ENCODE data around the gene LCE3B.

LCE3B gene

DNA sequence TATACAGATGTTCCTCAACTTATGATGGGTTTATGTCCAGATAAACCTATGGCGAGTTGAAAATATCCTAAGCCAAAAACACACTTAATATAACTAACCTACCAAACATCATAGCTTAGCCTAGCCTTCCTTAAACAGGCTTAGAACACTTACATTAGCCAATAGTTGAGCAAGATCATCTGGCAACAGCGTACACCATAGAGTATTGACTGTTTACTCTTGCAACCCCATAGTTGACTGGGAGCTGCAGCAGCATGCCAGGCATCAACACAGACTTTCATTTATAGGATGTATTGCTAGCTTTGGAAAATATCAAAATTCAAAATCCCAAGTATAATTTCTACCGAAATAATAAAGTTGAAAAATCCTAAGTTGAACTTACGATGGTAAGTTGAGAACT is 44.1 kb downstream of the LCE3B start:
- FAIRE-seq = no peak

DNA sequence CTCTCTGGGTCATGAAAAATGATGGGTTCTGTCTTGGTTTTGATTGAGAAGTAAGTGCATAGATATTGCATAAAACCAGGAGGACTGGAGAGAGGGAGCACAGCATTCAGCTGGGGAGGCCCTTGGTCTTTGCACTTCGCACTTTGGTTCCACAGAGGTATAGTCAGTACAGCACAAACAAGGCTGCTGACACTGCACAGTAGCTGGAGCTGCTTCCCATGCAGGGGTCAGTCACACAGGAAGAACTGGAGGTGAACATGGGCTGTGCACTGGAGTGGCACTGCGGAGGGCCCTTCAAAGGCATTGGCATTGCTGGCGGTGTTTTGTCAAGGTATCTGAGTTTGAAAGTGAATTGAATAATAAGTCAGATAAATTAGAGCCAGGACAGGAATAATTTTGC is 45.0 kb downstream of the LCE3B start:
- no peak for DNase-seq (ENCODE audit: low spot score)
- no peak for FAIRE-seq

More for the DNA sequence above, 44.1 kb downstream of the LCE3B start:
- no peak for DNase-seq (ENCODE audit: low spot score)

DNA sequence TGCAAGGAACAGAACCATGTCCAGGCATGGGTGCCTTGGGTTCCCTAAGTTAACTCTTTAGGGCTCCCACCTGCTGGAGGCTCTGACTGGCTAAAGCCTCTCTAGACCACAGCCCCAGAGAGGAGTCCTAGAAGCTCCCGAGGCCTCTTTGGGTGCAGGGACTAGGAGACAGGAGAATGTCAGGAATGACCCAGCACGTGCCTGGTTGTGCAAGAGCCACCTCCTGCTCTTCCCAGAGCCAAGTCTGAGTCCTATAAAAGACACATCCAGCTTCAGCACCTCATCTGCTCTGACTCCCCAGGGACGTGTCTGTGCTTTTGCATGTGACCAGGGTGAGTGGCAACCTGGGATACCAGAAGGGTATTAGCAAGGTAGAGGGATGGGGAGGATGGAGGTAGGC is 49.5 kb downstream of the LCE3B start, which contains the start of gene LCE2D:
LCE2D (plus strand) TSS at position 283 of the 400 bp plus-strand sequence. CDS start 726 bp downstream, outside the sequence.
- DNase-seq (ENCODE audit: low spot score) = no peak
- no peak for FAIRE-seq
